Esophagus (tissue), 2 donors: ENCODE data around the gene NGF. TPM values are rescaled to one million over a fixed set of nuclear protein-coding genes. Genes with fewer than 3 reads are reported as not detected.

Experiments used
- H3K27ac ChIP-seq, 2 donors: one replicate each; pipeline ENCODE4 v1.5.1; 2013; ENCODE audit warnings: low read depth in 2 of 2, mild to moderate bottlenecking in 2 of 2, inconsistent platforms in 1 of 2, low read length in 1 of 2, moderate library complexity in 1 of 2
- H3K27me3 ChIP-seq, 2 donors: one replicate each; pipeline ENCODE4 v1.6.1; 2013; ENCODE audit warnings: low read length in 2 of 2, control low read depth in 1 of 2, mild to moderate bottlenecking in 1 of 2; ENCODE audit not compliant: insufficient read depth in 2 of 2, control insufficient read depth in 1 of 2
- H3K36me3 ChIP-seq, 2 donors: one replicate each; pipeline ENCODE4 v1.6.1; 2013; ENCODE audit warnings: low read length in 1 of 2; ENCODE audit not compliant: control insufficient read depth in 2 of 2, insufficient read depth in 2 of 2
- H3K4me1 ChIP-seq, 2 donors: one replicate each; pipeline ENCODE4 v1.6.1; 2013; ENCODE audit warnings: low read length in 1 of 2; ENCODE audit not compliant: control insufficient read depth in 2 of 2, insufficient read depth in 2 of 2
- H3K4me3 ChIP-seq, 2 donors: one replicate each; pipeline ENCODE4 v1.5.1; 2013; ENCODE audit warnings: low read length in 2 of 2, mild to moderate bottlenecking in 2 of 2, low read depth in 1 of 2, moderate library complexity in 1 of 2
- H3K9me3 ChIP-seq, 2 donors: one replicate each; pipeline ENCODE4 v1.6.1; 2013; ENCODE audit warnings: mild to moderate bottlenecking in 2 of 2, low read depth in 1 of 2, low read length in 1 of 2, moderate library complexity in 1 of 2; ENCODE audit not compliant: control insufficient read depth in 2 of 2, insufficient read depth in 1 of 2
- WGBS, 2 donors: extraction: QIAGEN DNeasy Blood & Tissue Kit; methylation state at CpG; one replicate each; pipeline ENCODE4 v1.1.7; 2013; 5-methylcytosine and 5-hydroxymethylcytosine counted together
- polyA plus RNA-seq, 2 donors: library from polyadenylated mRNA; stranded (reverse); fragments of 200-250 nt; gene quantifications; one replicate each; pipeline ENCODE4 v1.2.3, GENCODE V29; 2013
- donor health status: healthy with polysubstance abuse.
- donor health status: Bipolar disorder and iron deficiency.

NGF gene
- polyA plus RNA-seq, 2 donors: 0.35 to 0.39 TPM

- Histone ChIP-seq H3K4me1 (no peaks in the 10 kb centered on the region), H3K36me3 (no peaks in the 10 kb centered on the region), H3K4me3 (no peak overlapping the region), H3K27ac (no peak overlapping the region), H3K27me3 (no peaks in the 10 kb centered on the region), H3K9me3 (no peaks in the 10 kb centered on the region)
- 61 to 73% methylated on average over 5 of the region's 5 CpGs for WGBS, 2 donors
These were observed 99.5 kb downstream of the NGF start for GRCh38 chr1:115238336-115239147.

- WGBS, 2 donors: 84 to 89% methylated on average over 5 of the region's 5 CpGs
- no peaks in the 10 kb centered on the region for H3K4me1 ChIP-seq
- H3K36me3 ChIP-seq: no peaks in the 10 kb centered on the region
- H3K27me3 ChIP-seq: no peaks in the 10 kb centered on the region
- no peaks in the 10 kb centered on the region for H3K9me3 ChIP-seq
- H3K4me3 ChIP-seq: no peak overlapping the region
- H3K27ac ChIP-seq: no peak overlapping the region
These were observed 100.5 kb downstream of the NGF start for GRCh38 chr1:115237507-115237906.

- Histone ChIP-seq H3K27ac (no peak overlapping the region), H3K4me3 (no peak overlapping the region), H3K4me1 (no peaks in the 10 kb centered on the region), H3K27me3 (no peaks in the 10 kb centered on the region), H3K36me3 (no peaks in the 10 kb centered on the region), H3K9me3 (no peaks in the 10 kb centered on the region)
- 85 to 93% methylated on average over 4 of the region's 4 CpGs for WGBS, 2 donors
These were observed 101.0 kb downstream of the NGF start for GRCh38 chr1:115237023-115237422.

Other genes starting within 250 kb of the NGF start
- gene TSPAN2, start 248.7 kb downstream of the NGF start, polyA plus RNA-seq: 1 to 10 TPM; 1.7 to 4.2 TPM